Measurements from ENCODE around the gene INHBC.

Gene INHBC

GRCh38 chr12:57498571-57498970 lies 64.0 kb downstream of the INHBC start:
- no peak for DNase-seq (ENCODE audit: low read depth)
- no peak overlapping the region for H3K4me3 ChIP-seq (ENCODE audit: low read depth, low read length)

GRCh38 chr12:57500213-57500612 lies 65.6 kb downstream of the INHBC start:
- DNase-seq (ENCODE audit: low read depth) = no peak
- H3K4me3 ChIP-seq (ENCODE audit: low read depth, low read length) = no peak overlapping the region

Data from skeletal muscle cell (primary cell).